GM19239 (cell line): ENCODE results near the gene CLPSL2.

Experiments used
- DNase-seq: peaks from one replicate; pipeline ENCODE4 v3.0.0; 2011; ENCODE audit warnings: low spot score; ENCODE audit not compliant: insufficient read length
- FAIRE-seq: peaks from 2 replicates; lab custom pipeline; 2011; peaks lifted over from hg19 to GRCh38; lab: Jason Lieb, UNC

CLPSL2 gene

DNA sequence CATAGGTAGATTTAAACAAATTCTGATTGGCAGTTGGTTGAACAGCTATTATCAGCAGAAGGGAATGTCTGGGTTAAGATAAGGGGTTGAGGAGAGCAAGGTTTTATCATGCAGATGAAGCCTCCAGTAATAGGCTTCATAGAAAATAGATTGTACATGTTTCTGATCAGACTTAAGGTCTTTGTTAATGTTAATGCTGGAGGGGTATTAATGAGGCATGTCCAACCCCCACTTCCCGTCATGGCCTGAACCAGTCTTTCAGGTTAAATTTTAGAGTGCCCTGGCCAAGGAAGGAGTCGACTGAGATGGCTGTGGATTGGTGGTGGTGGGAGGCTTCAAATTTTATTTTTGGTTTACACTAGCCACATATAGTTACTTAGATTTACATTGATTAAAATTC lies 7.8 kb downstream of the CLPSL2 start:
- FAIRE-seq (no peak), DNase-seq (no peak)

DNA sequence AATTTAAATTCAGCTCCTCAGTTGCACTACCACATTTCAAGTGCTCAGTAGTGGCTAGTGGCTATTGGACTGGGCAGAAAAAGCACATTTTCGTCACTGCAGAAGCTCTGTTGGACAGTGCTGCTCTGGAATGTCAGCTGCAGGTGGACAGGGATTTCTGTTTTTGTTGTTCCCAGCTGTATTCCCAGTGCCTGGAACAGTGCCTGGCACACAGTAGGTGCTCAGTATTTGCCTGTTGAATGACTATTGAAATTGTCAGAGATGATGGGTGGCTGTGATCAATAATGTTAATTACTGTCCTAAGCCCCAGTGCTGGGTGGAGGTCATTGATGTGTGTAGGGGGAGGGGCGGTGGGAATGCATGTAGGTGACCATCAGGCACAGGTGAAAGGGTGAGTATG lies 9.9 kb downstream of the CLPSL2 start:
- no peak for FAIRE-seq
- DNase-seq, result no peak

DNA sequence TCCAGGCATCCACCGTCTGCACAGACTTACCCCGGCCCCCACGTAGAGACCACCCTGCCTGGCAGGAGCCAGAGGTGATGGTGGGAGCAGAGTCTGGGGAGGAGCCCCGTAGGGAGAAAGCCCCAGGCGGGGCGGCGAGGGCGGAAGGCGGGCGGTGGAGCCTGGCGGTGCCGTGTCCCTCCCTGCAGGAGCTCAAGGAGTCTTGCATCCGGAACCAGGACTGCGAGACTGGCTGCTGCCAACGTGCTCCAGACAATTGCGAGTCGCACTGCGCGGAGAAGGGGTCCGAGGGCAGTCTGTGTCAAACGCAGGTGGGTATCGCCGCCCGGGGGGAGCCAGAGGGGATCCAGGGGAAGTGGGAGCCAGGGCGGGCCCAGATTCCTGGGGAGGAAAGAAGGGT lies 10.4 kb downstream of the CLPSL2 start:
- FAIRE-seq, result no peak
- no peak for DNase-seq

DNA sequence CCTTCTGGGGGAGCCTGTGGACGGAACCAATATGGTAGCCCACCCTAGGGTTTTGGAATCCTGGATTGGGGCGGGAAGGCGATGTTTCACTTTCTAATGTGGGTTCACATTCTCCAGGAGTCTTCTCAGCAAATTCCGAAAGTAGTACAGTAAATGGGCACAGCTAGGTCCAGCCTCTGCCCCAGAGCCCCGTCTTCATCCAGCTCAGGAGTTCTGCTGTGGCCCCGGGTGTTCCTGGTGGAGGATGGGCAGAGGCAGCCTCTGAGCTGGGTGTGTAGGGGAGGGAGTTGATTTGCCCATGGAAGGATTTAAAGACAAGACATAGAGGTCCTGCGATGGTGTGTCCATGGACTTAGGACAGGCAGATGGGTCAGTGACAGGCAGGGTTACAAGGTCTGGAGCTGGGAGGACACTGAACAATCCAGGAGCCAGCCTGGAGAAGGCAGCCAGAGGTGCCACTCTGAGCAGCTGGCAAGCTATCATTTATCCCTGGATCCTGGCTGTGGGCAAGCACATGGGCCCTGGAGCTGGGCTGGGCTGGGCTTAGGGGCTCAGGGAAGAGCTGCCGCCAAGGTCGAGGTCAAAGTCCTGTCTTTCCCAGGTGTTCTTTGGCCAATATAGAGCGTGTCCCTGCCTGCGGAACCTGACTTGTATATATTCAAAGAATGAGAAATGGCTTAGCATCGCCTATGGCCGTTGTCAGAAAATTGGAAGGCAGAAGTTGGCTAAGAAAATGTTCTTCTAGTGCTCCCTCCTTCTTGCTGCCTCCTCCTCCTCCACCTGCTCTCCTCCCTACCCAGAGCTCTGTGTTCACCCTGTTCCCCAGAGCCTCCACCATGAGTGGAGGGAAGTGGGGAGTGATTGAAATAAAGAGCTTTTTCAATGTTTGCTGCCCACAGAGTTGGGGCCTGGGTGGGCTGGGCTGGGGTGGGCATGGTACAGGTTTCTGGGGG lies 11.1 kb downstream of the CLPSL2 start:
- DNase-seq (no peak), FAIRE-seq (no peak)

DNA sequence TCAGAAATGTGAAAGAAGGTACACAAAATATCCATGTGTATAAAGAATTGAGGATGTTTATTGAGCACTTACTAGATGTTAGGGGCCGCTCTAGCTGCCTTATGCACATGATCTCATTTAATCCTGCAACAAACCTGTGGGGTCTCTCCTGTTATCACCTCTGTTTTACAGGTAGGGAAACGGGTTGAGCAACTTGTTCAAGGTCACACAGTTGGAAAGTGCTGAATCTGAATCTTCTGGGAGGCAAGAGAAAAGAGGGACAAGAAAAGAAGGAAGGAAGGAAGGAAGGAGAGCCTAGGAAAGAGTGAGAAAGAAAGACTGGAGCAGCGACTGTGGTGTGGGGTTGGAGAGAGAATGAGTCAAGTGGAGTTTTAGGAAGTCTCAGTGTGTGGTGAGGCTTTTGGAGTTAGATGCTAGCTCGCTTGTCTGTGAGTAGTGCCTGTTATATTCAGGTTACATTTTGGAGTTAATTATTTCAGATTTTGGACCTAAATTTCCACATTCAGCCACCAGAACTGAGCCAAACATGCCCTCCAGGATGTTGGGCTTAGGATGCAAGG lies 12.1 kb downstream of the CLPSL2 start:
- FAIRE-seq (no peak), DNase-seq (no peak)

DNA sequence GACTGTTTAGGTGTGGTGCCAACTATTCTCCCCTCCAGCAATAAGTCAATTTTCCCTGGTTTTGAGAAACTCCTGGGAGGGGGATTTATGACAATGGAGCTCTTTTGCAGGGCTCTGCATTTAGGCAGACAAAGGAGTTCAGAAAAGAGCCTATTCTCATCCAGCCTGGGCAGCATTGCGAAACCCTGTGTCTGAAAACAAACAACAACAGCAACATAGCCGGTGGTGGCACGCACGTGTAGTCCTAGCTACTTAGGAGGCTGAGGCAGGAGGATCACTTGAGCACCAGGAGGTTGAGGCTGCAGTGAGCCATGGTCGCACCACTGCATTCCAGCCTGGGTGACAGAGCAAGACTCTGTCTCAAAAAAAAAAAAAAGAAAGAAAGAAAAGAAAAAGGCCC lies 14.3 kb downstream of the CLPSL2 start:
- DNase-seq (no peak), FAIRE-seq (no peak)

DNA sequence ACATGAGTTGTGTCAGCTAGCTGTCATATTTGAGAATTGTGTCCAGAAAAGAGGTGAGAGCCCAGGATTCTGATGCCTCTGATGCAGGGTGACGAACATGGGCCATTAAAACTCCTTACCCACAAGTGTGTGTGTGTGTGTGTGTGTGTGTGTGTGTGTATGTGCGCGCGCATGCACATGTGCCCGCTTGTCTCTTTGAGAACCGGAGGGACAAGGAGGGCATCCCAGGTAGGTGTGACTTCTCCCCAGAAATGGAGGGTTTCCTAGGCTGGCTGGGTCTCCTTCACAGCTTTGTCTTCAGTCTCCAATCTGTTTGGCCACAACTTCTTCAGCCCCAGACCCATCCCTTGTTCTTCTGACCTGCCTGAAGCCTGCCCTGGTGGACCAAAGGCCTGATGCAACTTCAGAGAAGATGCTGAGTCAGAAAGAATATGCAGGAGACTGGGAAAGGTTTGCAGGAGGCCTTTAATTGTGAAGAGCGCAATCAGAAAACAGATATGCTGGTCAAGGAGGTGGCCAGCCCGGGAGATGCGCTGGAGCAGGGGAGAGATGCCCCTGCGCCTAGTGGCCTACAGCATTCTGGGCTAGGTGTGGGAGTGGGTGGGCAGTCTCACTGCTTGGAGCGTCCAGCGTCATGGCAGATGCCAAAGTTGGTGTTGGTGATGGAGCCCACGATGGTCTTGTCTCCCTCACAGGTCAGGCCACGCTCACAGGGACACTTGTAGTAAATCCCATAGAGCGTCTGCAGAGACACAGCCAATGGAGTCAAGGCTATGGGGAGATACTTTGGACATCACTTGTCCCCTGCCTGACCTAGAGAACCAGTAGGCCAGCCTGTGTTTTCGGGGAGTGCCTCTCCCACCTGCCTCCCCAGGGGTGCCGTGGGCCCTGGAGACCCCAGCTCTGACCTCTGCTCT lies 18.4 kb downstream of the CLPSL2 start:
- no peak for DNase-seq
- FAIRE-seq, result no peak

DNA sequence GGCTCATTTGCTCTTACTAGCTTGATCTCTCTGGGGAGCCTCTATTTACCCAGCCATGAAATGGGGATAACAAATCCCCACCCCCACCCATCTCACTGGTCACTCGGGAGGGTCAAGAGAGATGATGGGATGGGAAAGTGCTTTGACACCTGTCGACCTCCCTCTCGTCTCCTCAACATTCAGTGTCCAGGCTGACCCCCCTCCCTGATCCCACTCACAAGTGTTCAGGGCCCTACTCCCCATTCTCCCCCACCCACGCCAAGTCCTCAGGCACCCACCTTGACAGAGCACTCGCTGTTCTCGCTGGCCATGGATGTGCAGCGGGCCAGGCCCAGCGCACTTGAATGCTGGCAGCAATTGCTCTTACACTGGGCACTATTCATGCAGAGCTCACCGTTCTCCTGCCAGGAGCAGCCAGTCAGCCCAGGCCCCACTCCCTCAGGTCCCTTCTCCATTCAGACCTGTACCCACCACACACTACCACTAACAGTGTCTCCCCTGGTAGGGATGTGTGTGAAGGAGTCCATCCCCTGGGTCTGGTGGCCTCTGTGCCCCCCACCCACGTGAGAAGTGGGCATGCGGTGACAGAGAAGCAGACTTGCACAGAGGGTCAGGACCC lies 19.2 kb downstream of the CLPSL2 start:
- DNase-seq (no peak), FAIRE-seq (no peak)

DNA sequence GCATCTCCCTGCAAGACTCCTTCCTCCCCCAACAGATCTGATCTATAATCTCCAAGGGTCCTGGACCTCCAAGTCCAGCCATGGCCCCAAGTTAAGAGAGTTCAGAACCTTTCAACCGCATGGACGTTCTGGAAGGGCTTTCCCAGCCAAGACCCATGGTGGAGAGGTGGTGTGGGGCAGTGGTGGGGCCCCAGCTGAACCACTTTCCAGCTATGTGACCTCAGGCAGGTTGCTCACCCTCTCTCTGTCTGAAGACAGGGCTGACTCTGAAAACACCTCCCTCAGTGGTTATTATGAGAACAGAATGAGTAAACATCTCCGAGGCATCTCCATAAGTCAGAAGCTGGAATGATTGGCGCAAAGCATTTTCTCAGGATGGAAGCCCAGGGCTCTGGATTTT lies 19.8 kb downstream of the CLPSL2 start:
- DNase-seq (no peak), FAIRE-seq (no peak)

DNA sequence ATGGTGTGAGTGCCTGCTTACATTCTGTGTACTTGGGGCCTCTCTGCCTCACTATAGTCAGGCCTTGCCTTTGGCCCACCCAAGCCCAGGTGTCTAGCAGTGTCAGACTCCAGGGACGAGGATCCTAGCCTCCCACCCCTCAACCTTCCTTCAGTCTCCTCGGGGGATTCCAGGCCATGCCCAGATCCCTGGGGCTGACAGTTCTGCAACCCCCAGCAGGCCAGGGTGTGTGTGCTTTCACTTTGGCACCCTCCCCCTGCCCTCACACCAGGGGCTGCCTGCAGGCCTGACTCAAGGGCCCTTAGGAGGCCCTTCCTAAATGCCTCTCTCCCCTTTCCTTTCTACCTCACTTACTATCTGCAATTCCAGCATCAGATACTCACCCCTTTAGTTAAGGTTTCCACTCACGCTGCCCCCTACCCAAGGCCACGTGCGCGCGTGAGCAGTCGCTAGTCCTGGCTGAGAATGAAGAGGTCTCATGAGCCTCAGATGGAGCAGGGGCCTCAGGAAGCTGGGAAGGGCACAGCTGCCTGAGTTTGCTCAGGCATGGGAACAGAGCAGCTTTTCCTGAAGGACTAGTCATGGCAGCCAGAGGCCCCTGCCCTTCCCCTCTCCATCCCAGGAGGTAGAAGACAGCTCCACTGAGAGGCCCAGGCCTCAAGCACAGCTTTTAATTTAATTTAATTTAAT lies 21.6 kb downstream of the CLPSL2 start:
- no peak for FAIRE-seq
- no peak for DNase-seq

DNA sequence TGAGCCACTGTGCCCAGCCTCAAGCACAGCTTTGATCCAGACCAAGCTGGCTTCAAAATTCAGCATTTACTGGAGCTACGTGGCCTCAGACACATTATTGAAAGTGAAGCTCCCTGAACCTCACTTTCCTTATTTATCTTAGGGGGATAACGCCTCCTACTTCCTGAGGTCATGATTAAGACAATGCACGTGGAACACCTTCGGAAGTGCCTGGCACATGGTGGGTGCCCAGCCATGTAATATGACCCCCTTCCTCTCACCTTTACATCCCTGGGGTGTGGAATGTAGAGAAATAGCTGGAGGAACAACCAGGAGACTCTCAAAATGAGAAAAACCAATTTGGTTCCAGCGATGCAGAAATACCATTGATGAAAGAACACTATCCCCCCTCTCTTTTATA lies 22.3 kb downstream of the CLPSL2 start:
- FAIRE-seq (no peak), DNase-seq (no peak)

DNA sequence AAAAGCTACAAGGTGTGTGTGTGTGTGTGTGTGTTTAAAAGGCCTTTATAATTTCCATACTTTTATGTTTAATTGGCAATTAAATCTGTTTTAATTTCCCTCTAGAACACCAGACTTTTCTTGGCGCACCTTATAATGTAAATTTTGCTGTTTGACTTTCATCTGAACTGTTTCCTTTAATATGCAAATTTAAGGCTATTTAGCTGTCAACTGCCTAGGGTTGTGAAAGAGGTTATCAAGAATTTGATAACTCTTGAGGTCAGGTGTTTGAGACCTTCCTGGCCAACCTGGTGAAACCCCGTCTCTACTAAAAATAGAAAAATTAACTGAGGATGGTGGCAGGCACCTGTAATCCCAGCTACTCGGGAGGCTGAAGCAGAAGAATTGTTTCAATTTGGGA lies 24.8 kb downstream of the CLPSL2 start:
- DNase-seq (no peak), FAIRE-seq (no peak)

DNA sequence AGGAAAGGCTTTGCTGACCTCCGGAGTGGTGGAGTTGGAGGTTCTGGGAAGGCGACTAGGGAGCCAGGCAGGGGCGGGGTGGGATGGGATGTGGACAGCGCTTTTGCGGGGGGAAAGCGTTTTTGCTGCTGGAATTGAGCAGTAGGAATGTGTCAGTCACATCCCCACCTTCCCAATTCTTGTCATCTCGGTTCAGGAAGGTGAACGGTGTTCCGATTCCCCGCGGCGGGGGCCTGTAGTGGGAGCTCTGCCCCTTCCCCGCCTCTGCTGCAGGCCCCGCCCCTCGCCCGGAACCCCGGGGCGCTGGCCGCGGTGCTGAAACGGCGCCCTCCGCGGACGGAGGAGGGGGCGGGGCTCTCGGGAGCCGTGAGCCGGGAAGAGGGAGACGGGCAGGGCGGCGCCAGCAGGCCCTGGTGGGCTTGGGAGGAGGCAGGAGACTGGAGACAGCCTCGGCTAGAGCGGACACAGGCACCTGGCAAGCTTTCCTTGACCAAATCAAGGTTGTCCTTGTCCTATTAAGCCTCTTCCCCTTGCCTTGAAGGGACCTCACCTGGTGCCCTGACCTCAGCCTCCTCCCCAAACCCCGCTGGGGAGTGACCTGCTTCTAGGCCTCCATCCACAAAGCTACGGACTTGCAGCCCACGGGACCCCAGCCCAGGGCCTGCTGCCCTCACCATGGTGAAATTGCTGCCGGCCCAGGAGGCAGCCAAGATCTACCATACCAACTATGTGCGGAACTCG lies 28.8 kb downstream of the CLPSL2 start, which contains the start of gene LHFPL5:
TSS of gene LHFPL5 (plus strand) at position 357 of the 741 bp plus-strand sequence. CDS start at position 676, 319 bp downstream.
- peak; percentile 65 for DNase-seq
- FAIRE-seq, result no peak

DNA sequence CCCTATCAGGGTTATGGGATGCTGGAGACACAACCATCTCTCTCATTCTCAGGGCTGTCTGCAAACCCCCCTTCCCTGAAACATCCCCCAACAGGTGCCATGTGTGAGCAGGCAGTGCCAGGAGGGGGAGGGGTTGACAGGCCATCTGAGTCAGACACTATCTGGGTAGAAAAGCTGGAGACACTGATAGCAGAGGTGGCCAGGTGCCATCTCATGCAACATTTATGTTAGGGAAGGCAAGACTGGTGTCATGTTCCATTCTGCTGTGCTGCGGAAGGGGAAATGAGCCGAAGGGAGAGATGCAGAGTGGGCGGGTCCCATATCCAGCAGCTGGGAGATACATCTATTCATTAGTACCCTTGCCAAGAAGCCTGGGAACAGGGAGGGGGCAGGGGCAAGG lies 32.3 kb downstream of the CLPSL2 start:
- FAIRE-seq (no peak), DNase-seq (no peak)

DNA sequence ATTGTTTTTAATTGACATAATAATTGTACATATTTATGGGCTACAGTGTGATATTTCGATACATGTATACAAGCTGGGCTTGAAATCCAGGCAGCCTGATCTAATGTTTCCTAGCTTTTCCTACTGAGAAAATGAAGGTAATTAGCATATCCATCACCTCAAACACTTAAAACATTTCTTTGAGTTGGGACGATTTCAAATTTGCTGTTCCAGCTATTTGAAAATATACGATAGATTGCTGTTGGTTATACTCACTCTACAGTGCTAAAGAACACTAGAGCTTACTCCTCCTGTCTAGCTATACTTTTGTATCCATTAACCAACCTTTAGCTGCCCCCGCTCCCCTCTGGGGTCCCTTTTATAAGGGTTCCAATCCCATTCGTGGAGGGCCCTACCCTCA lies 33.4 kb downstream of the CLPSL2 start:
- FAIRE-seq (no peak), DNase-seq (no peak)

DNA sequence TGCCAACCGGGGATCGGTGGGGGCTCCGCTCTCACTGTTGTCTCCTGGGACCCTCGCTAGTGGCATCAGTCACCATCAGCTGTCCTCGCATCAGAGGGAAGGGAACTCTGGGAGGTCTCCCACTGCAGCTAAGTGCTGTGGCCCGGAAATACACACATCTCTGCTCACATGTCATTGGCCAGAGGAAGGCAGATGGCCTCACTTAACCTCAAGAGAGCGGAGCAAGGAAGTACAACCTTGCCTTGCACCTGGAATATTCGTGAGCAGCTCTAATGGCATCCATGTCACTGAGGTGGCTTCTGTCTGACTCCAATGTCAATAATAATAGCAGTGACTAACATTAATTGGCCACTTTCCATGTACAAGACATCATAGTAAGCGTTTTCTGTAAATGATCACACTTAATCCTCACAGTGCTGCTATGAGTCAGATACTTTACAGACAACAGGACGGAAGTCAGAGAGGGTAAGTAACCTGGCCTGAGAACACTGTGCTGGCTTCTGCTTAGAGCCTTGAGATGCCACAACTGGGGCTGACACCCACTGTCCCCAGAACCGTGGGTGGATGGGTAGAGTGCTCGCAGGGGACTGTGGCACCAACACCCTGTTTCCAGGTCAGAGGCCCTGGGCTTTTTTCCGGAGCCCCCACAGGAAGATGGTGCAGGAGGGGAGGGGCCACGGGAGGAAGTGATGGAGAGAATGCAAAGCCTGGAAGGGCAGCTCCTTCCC lies 34.7 kb downstream of the CLPSL2 start:
- FAIRE-seq, result no peak
- no peak for DNase-seq

DNA sequence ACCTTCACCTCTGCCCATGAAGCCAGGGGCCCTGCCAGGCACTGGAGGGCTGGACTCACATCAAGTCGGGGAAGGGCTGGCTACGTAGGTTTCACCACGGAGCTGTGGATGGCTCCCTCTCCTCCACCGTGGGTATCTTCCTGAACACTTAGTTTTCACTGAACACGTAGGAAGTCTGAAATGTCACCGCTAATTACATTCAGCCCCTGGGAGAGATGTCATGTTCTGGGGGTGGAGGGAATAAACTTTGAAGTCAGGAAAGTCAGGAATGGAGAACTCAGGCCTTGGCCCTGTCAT lies 35.2 kb downstream of the CLPSL2 start:
- DNase-seq (no peak), FAIRE-seq (no peak)

DNA sequence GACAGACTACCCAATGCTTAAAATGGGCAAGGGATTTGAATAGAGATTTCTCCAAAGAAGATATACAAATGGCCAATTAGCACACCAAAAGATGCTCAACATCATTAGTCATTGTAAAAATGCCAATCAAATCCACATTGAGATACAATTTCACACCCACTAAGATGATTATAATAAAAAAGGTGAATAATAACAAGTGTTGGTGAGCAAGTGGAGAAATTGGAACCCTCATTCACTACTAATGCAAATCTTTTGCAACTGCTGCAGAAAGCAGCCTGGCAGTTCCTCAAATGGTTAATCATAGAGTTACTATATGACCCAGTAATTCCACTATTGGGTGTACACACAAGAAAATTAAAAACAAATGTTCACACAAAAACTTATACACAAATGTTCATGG lies 41.1 kb downstream of the CLPSL2 start:
- FAIRE-seq (no peak), DNase-seq (no peak)

DNA sequence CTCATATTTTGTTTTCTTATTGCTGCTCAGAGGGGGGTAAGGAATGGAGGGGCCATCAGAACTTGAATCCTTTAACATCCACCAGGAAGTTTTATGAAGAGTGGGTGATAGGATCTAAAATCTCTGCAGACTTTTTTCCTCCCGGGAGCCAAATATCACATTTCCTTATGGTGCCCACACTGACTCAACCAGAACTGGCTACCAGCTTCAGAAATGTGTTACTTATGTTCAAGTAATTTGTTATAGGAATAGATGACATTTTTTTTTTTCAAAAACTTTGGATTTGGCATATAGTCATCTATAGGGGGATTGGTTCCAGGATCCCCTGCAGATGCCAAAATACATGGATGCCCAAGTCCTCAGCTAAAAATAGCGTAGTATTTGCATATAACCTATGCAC lies 47.2 kb downstream of the CLPSL2 start:
- DNase-seq (no peak), FAIRE-seq (no peak)
